Fibroblast of mammary gland (primary cell): Measurements from ENCODE around the gene IPO13.

Source experiments
- DNase-seq: peaks from one replicate; pipeline ENCODE4 v3.0.0-alpha.2; 2010; ENCODE audit warnings: low read depth
- H3K4me3 ChIP-seq: 2 replicates; pipeline ENCODE4 v1.5.1; 2011; ENCODE audit warnings: low read depth, mild to moderate bottlenecking, low read length, moderate library complexity; ENCODE audit not compliant: control insufficient read depth
- TF ChIP-seq, protein P1 (sequence below): conservative IDR thresholded peaks from 2 replicates; pipeline ENCODE4 v1.5.1; 2011; ENCODE audit warnings: low read depth, low read length, inconsistent platforms; ENCODE audit not compliant: control insufficient read depth, insufficient read depth

The IPO13 gene

DNA sequence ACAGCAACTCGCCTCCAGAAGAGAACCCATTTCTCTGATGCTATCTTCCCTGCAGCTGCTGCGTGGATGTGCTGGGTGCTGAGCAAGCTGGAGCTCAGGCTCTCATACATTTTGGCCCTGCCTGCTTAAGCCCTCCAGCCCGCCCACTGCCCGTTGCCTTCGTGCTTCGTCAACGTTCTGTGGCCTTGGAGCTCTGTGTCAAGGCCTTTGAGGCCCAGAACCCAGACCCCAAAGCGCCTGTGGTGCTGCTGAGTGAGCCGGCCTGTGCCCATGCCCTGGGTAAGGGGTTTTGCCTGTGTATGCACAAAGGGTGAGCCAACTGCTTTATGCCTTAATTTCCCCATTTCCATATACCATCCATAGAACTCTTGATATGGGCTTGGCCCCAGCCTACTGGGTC, 24.2 kb downstream of the IPO13 start:
- TF ChIP-seq, protein P1, sequence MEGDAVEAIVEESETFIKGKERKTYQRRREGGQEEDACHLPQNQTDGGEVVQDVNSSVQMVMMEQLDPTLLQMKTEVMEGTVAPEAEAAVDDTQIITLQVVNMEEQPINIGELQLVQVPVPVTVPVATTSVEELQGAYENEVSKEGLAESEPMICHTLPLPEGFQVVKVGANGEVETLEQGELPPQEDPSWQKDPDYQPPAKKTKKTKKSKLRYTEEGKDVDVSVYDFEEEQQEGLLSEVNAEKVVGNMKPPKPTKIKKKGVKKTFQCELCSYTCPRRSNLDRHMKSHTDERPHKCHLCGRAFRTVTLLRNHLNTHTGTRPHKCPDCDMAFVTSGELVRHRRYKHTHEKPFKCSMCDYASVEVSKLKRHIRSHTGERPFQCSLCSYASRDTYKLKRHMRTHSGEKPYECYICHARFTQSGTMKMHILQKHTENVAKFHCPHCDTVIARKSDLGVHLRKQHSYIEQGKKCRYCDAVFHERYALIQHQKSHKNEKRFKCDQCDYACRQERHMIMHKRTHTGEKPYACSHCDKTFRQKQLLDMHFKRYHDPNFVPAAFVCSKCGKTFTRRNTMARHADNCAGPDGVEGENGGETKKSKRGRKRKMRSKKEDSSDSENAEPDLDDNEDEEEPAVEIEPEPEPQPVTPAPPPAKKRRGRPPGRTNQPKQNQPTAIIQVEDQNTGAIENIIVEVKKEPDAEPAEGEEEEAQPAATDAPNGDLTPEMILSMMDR, result no peak
- H3K4me3 ChIP-seq, result peak overlapping the region; percentile 93
- DNase-seq, result no peak

DNA sequence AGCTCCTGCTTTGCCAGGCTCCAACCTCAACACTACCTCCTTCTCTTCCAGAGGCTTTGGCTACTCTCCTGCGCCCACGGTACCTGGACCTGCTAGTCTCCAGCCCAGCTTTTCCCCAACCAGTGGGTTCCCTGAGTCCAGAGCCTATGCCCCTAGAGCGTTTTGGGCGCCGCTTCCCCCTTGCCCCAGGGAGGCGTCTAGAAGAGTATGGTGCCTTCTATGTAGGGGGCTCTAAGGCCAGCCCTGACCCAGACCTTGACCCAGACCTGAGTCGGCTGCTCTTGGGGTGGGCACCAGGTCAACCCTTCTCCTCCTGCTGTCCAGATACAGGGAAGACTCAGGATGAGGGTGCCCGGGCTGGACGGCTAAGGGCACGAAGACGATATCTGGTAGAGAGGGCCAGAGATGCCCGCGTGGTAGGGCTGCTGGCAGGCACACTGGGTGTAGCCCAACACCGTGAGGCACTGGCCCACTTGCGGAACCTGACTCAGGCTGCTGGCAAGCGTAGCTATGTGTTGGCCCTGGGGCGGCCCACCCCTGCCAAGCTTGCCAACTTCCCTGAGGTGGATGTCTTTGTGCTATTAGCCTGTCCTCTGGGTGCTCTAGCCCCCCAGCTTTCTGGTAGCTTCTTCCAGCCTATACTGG, 24.7 kb downstream of the IPO13 start:
- TF ChIP-seq, protein P1, result no peak
- no peak overlapping the region for H3K4me3 ChIP-seq
- no peak for DNase-seq

DNA sequence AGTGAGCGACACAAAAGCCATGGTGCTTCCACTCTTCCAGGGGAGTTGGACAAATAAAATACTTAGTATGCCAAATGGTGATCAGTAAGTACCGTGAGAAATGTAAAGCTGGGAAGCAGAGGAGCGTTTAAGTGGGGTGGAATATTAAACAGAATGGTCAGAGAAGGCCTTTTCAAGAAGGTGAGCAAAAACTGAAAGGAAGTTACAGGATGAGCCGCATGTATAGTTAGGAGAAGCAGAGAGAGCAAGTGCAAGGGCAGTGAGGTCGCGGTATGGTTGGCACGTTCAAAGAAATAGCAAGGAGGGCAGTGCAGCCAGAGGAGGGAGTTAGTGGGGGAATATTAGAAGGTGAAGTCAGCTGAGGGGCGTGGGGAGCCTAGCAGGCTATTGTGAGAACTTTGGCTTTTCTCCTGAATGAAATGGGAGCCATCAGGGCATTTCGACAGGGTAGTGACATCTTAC, 27.3 kb downstream of the IPO13 start:
- H3K4me3 ChIP-seq, result peak overlapping the region; percentile 85
- TF ChIP-seq, protein P1, result no peak
- peak; percentile 36 for DNase-seq

DNA sequence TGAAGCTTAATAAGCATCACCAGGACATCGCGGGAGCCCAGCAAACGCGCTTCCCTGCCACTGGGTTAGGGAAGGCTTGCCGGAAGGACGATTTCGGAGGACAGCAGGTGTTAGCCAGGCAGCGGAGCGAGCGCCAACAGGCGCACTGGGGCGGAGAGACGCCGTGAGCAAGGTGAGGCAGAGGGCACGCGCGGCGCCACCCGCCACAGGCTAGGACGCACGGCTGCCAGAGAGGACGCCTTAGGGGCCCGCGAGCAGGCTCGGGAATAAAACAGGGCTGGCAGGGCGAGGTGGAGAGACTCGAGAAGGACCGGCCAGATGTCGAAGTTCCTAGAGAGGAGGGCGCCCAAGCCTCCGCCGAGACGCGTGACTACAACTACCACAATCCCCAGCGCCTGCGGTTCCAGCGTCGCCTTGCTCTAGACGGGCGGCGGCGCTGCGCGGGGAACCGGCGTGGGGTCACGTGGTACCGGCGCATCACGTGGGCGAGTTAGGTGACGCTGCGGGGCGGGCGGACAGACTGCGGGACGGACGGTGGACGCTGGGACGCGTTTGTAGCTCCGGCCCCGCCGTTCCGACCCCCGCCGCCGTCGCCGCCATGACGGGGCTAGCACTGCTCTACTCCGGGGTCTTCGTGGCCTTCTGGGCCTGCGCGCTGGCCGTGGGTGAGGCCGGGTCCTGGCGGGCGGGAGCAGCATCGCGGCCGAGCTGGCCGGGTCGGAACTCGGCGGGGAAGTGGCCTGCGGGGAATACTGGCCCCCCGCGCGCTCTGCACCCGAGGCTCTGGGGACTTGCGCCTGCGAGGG, 27.9 kb downstream of the IPO13 start, which contains the start of gene ATP6V0B:
ATP6V0B (plus strand) TSS at position 518 of the 806 bp plus-strand sequence; CDS start at position 599, 81 bp downstream.
- TF ChIP-seq, protein P1, result no peak
- peak; percentile 90 for DNase-seq
- H3K4me3 ChIP-seq, result peak within 1 kb of the TSS; percentile 85

DNA sequence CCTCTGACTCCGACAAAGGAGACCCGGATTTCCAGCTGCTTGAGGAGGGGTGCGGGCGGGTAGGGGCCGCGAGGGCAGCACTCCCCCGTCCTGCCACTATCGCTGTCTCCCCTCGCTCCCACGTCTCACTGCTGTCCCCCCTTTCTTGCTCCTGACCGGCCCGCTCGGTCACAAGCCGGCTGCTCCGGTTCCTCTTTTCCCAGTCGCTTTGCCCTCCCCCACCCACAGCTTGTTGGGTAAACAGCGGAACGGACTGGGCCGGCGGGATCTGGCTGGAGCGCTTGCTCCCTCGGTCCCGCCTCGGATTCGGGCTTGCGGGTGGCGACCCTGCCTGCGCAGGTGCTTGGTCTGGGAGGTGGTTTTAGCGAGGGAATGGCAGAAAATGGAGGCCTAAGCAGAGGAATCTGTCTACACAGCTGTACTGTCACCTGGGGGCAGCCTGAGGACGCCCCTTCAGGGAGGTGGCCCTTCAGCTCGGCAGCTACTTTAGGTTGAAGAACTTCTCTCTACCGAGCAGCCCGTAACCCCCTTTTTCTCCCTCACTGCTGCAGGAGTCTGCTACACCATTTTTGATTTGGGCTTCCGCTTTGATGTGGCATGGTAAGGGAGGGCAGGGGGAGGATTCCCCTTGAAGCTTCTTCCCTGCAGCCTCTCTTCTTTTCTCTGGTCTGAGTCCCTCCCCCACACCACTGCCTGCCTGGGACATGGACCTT, 28.7 kb downstream of the IPO13 start:
- DNase-seq, result no peak
- peak overlapping the region; percentile 85 for H3K4me3 ChIP-seq
- TF ChIP-seq, protein P1, result no peak

DNA sequence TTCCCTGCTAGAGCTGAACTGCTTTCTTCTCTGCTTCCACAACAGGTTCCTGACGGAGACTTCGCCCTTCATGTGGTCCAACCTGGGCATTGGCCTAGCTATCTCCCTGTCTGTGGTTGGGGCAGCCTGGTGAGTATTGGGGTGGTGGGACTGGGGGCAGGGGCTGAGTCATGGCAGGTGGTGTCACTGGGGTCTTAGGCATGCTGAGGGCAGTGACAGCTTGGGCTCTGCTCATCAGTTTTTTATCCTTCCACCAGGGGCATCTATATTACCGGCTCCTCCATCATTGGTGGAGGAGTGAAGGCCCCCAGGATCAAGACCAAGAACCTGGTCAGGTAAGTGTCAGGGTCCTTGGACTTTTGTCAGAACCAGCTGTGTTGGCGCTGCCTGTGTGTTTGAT, 29.3 kb downstream of the IPO13 start:
- TF ChIP-seq, protein P1, result no peak
- DNase-seq, result no peak
- peak overlapping the region; percentile 85 for H3K4me3 ChIP-seq
